Liver (tissue), 9 donors: ENCODE data around the gene SLBP. TPM values are rescaled to one million over a fixed set of nuclear protein-coding genes. Genes with fewer than 3 reads are reported as not detected.

ENCODE experiments used
- DNase-seq: peaks from one replicate; pipeline ENCODE4 v3.0.0-alpha.2; 2017; ENCODE audit warnings: low spot score
- H3K27ac ChIP-seq, 2 donors: one replicate each; pipeline ENCODE4 v1.7.0; 2013; ENCODE audit warnings: inconsistent platforms in 2 of 2, low read length in 2 of 2, control low read depth in 1 of 2, low read depth in 1 of 2, mild to moderate bottlenecking in 1 of 2
- H3K27me3 ChIP-seq, 4 donors: one replicate each; pipeline versions ENCODE4 v1.6.1 to v1.7.0; 2013; ENCODE audit warnings: low read length in 3 of 4, inconsistent platforms in 1 of 4, mild to moderate bottlenecking in 1 of 4, moderate library complexity in 1 of 4; ENCODE audit not compliant: control insufficient read depth in 4 of 4, insufficient read depth in 4 of 4
- H3K36me3 ChIP-seq, 4 donors: one replicate each; pipeline versions ENCODE4 v1.6.1 to v1.7.0; 2013; ENCODE audit warnings: low read length in 3 of 4, mild to moderate bottlenecking in 3 of 4, low read depth in 1 of 4, moderate library complexity in 1 of 4; ENCODE audit not compliant: control insufficient read depth in 4 of 4, insufficient read depth in 3 of 4
- H3K4me1 ChIP-seq, 4 donors: one replicate each; pipeline versions ENCODE4 v1.6.1 to v1.7.0; 2013; ENCODE audit warnings: low read length in 3 of 4, mild to moderate bottlenecking in 3 of 4, moderate library complexity in 1 of 4; ENCODE audit not compliant: control insufficient read depth in 4 of 4, insufficient read depth in 4 of 4
- H3K4me3 ChIP-seq, 3 donors: one replicate each; pipeline versions ENCODE4 v1.6.1 to v1.7.0; 2013; ENCODE audit warnings: low read length in 3 of 3, control low read depth in 1 of 3, low read depth in 1 of 3, mild to moderate bottlenecking in 1 of 3
- H3K9ac ChIP-seq, 2 donors: one replicate each; pipeline ENCODE4 v1.7.0; 2013; ENCODE audit warnings: low read length in 2 of 2, mild to moderate bottlenecking in 2 of 2, moderate library complexity in 2 of 2, control low read depth in 1 of 2, low read depth in 1 of 2
- H3K9me3 ChIP-seq, 4 donors: one replicate each; pipeline versions ENCODE4 v1.6.1 to v1.7.0; 2013; ENCODE audit warnings: low read length in 3 of 4; ENCODE audit not compliant: control insufficient read depth in 4 of 4
- FOXA2 ChIP-seq: IDR thresholded peaks from 2 replicates; pipeline ENCODE4 v1.6.1; 2016; ENCODE audit warnings: antibody characterized with exemption
- HNF4A ChIP-seq, 2 donors: conservative IDR thresholded peaks; 2 replicates each; pipeline ENCODE4 v1.6.1; 2016; ENCODE audit warnings: antibody characterized with exemption in 2 of 2, mild to moderate bottlenecking in 2 of 2
- HNF4G ChIP-seq: IDR thresholded peaks from 2 replicates; pipeline ENCODE4 v1.6.1; 2016; ENCODE audit warnings: antibody characterized with exemption
- RXRA ChIP-seq, 2 donors: IDR thresholded peaks; 2 replicates each; pipeline ENCODE4 v1.6.1; 2017 to 2018; ENCODE audit warnings: antibody characterized with exemption in 2 of 2, mild to moderate bottlenecking in 1 of 2
- ZBTB33 ChIP-seq: IDR thresholded peaks from 2 replicates; pipeline ENCODE4 v1.6.1; 2016; ENCODE audit warnings: antibody characterized with exemption
- WGBS: extraction: QIAGEN DNeasy Blood & Tissue Kit; methylation state at CpG from one replicate; pipeline ENCODE4 v1.1.7; 2013; 5-methylcytosine and 5-hydroxymethylcytosine counted together
- polyA plus RNA-seq, 2 donors: library from polyadenylated mRNA; stranded (reverse) in 1 of 2; unstranded in 1 of 2; fragments of 200-250 nt in 1 of 2; fragments of >200 nt in 1 of 2; fragmentation: Nextera tagmentation in 1 of 2; extraction: Ambion mirVana in 1 of 2; gene quantifications; one replicate each; pipeline versions ENCODE4 v1.2.1 to v1.2.3, GENCODE V29; 2013 to 2015
- total RNA-seq, 2 donors: library from RNA; depleted of rRNA; stranded (reverse); fragments of >200 nt; gene quantifications; one replicate each; pipeline ENCODE4 v1.2.3, GENCODE V29; 2014
- TF ChIP-seq, protein P1 (sequence below): IDR thresholded peaks from 2 replicates; pipeline ENCODE4 v1.6.1; 2016; ENCODE audit warnings: antibody characterized with exemption, mild to moderate bottlenecking
- donor health status: healthy.
- donor health status: healthy.
- donor health status: healthy.
- donor health status: healthy.
- donor health status: healthy.

Gene SLBP
- total and polyA plus RNA-seq, 4 donors: 14.7 to 64.4 (median 17.4) TPM

DNA sequence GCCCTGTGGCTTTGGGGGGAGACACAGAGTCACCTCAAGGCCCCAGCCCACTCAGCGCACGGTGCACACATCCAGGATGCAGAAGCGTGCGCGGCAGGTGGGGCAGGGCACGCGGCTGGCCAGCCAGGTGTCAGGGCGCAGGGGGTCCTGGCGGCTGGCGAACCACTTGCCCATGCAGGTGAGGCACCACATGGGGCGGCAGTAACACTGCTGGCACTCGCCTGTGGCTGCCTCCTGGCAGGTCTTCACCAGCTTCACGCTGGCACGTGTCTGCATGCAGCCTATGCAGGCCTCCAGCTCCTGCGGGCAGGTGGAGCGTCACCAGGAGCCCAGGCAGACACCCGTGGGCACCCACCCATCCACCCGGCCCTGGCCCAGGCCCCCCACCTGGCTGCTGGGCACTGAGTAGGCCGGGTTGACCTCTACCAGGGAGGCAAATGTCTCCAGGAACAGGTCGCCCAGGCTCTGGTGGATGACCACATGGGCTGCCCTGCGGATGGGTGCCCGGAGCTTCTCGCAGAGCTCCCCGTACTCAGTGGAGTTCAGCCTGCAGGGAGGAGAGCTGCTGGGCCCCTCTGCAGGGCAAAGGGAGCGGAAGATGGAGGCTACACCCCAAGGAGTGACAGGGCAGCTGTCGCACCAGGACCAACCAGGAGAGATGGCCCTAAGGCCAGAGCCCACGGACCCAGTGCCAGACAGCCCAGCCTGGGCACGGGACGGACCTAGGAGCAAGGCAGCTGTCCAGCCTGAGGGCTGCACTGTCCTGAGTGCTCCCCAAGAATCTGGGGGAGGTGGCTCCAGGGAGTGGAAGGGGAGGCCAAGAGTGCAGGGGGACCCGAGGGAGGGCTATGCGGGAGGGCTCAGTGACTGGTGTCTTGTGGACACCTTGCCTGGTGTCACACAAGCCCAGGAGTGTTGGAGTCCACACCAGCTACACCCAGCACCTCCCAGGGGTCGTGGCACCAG is 5.3 kb upstream of the SLBP start:
- peak overlapping the region; percentile 94 to 95 for H3K27ac ChIP-seq
- WGBS: 94% methylated on average over 32 of the region's 32 CpGs
- H3K27me3 ChIP-seq: no peaks in the 10 kb centered on the region
- no peak for DNase-seq
- no peak for TF ChIP-seq RXRA (IDR thresholded peaks at IDR 0.05)
- H3K4me3 ChIP-seq: peak overlapping the region in 1 of 3 donors; percentile 20
- H3K4me1 ChIP-seq: peaks cover 20 to 61% (median 48%) of the 10 kb centered on the region in 4 donors
- H3K36me3 ChIP-seq: peaks cover 0 to 2% (median under 1%) of the 10 kb centered on the region in 4 donors
- no peaks in the 10 kb centered on the region for H3K9me3 ChIP-seq
- H3K9ac ChIP-seq: peak overlapping the region; percentile 16 to 79

DNA sequence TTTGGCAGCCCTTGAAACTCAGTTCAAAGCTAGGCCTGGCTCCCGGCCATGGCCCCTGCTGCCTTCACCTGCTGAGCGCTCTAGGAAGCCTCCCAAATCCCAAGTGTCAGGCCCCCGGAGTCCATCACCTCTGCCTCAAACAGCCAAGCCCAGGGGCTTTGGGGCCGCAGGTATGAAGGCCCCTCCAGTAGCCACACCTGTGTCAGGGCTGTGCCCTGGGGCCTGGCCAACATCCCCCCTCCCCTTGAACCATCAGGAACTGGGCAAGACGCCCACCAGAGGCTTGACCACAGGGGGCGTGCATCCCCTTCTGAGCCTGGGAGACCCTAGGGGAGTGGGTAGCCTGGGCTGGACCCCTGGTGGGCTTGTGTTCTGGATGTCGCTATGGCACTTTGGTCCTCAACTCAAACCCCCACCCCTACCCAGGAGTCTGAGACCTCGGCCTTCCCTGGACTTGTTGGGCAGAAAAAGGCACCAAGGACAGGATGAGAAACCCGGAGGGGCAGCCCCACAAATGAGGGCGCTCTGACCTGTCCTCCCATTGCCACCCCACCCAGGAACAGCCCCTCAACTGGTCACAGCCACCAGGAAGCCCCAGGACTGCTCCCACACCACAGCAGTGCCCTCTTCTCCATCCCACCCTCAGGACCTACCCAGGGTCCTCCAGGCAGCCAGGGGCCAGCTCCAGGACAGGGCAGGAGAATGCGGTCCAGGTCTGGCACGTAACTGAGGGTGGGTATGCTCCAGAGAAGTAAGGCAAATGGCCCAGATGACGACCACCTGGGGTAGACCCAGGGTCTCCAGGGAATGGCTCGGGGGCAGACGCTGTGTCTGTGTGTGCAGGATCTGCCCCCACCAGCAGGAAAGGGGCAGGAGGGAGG is 4.2 kb upstream of the SLBP start:
- Histone ChIP-seq H3K4me3 (no peak overlapping the region), H3K9me3 (no peaks in the 10 kb centered on the region), H3K36me3 (peaks cover 0 to 2% (median under 1%) of the 10 kb centered on the region in 4 donors), H3K27ac (no peak overlapping the region), H3K4me1 (peaks cover 16 to 57% (median 43%) of the 10 kb centered on the region in 4 donors), H3K9ac (no peak overlapping the region), H3K27me3 (no peaks in the 10 kb centered on the region)
- TF ChIP-seq RXRA (IDR thresholded peaks at IDR 0.05): no peak
- no peak for TF ChIP-seq ZBTB33
- TF ChIP-seq HNF4A (conservative IDR thresholded peaks at IDR 0.05): no peak
- TF ChIP-seq, protein P1, sequence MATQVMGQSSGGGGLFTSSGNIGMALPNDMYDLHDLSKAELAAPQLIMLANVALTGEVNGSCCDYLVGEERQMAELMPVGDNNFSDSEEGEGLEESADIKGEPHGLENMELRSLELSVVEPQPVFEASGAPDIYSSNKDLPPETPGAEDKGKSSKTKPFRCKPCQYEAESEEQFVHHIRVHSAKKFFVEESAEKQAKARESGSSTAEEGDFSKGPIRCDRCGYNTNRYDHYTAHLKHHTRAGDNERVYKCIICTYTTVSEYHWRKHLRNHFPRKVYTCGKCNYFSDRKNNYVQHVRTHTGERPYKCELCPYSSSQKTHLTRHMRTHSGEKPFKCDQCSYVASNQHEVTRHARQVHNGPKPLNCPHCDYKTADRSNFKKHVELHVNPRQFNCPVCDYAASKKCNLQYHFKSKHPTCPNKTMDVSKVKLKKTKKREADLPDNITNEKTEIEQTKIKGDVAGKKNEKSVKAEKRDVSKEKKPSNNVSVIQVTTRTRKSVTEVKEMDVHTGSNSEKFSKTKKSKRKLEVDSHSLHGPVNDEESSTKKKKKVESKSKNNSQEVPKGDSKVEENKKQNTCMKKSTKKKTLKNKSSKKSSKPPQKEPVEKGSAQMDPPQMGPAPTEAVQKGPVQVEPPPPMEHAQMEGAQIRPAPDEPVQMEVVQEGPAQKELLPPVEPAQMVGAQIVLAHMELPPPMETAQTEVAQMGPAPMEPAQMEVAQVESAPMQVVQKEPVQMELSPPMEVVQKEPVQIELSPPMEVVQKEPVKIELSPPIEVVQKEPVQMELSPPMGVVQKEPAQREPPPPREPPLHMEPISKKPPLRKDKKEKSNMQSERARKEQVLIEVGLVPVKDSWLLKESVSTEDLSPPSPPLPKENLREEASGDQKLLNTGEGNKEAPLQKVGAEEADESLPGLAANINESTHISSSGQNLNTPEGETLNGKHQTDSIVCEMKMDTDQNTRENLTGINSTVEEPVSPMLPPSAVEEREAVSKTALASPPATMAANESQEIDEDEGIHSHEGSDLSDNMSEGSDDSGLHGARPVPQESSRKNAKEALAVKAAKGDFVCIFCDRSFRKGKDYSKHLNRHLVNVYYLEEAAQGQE: no peak
- TF ChIP-seq FOXA2: no peak
- TF ChIP-seq HNF4G: no peak
- 91% methylated on average over 15 of the region's 15 CpGs for WGBS
- DNase-seq: no peak
